Right atrium auricular region (tissue), 2 donors: ENCODE data around the gene ACKR1. TPM values are rescaled to one million over a fixed set of nuclear protein-coding genes. Genes with fewer than 3 reads are reported as not detected.

ENCODE experiments used
- DNase-seq: peaks from one replicate; pipeline ENCODE4 v3.0.0-alpha.2; 2019; ENCODE audit warnings: low spot score
- H3K27ac ChIP-seq, 2 donors: fragments of 200-600 bp; sonication (generic); 1 replicate in 1 of 2; 2 replicates in 1 of 2; pipeline ENCODE4 v1.5.1; 2016 to 2019
- H3K27me3 ChIP-seq, 2 donors: fragments of 200-600 bp; sonication (generic); one replicate each; pipeline versions ENCODE4 v1.5.1 to v1.6.0; 2017 to 2019
- H3K36me3 ChIP-seq: fragments of 200-600 bp; sonication (generic); one replicate; pipeline ENCODE4 v1.5.1; 2016
- H3K4me1 ChIP-seq, 2 donors: fragments of 200-600 bp; sonication (generic); one replicate each; pipeline versions ENCODE4 v1.5.1 to v1.6.0; 2017 to 2019
- H3K4me3 ChIP-seq, 2 donors: fragments of 200-600 bp; sonication (generic); 1 replicate in 1 of 2; 2 replicates in 1 of 2; pipeline ENCODE4 v1.5.1; 2017 to 2019; ENCODE audit warnings: mild to moderate bottlenecking in 1 of 2, moderate library complexity in 1 of 2
- H3K9me3 ChIP-seq, 2 donors: fragments of 200-600 bp; sonication (generic); one replicate each; pipeline ENCODE4 v1.5.1; 2019
- CTCF ChIP-seq, 2 donors: fragments of 200-600 bp; sonication (generic); IDR thresholded peaks; one replicate each; pipeline ENCODE4 v1.5.1; 2019; ENCODE audit warnings: antibody characterized with exemption in 2 of 2
- total RNA-seq, 2 donors: library from RNA; depleted of rRNA; stranded (reverse); fragments of >200 nt; gene quantifications; one replicate each; pipeline ENCODE4 v1.1.0, GENCODE V29; 2016

Gene ACKR1
- total RNA-seq, 2 donors from 2014 or later, result 13.3 to 13.8 TPM

GRCh38 chr1:159173320-159173719 lies 31.4 kb upstream of the ACKR1 start:
- no peak for TF ChIP-seq CTCF (IDR thresholded peaks at IDR 0.05)
- Histone ChIP-seq H3K27ac (no peak overlapping the region), H3K36me3 (no peaks in the 10 kb centered on the region), H3K9me3 (no peaks in the 10 kb centered on the region), H3K4me3 (no peak overlapping the region), H3K4me1 (peaks cover 0 to 16% of the 10 kb centered on the region in 2 donors), H3K27me3 (peaks cover 6 to 23% of the 10 kb centered on the region in 2 donors)
- no peak for DNase-seq

- no peak overlapping the region for H3K27ac ChIP-seq
- peaks cover 0 to 16% of the 10 kb centered on the region in 2 donors for H3K4me1 ChIP-seq
- no peaks in the 10 kb centered on the region for H3K9me3 ChIP-seq
- no peak for DNase-seq
- peaks cover 6 to 23% of the 10 kb centered on the region in 2 donors for H3K27me3 ChIP-seq
- TF ChIP-seq CTCF (IDR thresholded peaks at IDR 0.05), result no peak
- no peaks in the 10 kb centered on the region for H3K36me3 ChIP-seq
- H3K4me3 ChIP-seq, result no peak overlapping the region
Measured at GRCh38 chr1:159175571-159175970, 29.1 kb upstream of the ACKR1 start.

DNA sequence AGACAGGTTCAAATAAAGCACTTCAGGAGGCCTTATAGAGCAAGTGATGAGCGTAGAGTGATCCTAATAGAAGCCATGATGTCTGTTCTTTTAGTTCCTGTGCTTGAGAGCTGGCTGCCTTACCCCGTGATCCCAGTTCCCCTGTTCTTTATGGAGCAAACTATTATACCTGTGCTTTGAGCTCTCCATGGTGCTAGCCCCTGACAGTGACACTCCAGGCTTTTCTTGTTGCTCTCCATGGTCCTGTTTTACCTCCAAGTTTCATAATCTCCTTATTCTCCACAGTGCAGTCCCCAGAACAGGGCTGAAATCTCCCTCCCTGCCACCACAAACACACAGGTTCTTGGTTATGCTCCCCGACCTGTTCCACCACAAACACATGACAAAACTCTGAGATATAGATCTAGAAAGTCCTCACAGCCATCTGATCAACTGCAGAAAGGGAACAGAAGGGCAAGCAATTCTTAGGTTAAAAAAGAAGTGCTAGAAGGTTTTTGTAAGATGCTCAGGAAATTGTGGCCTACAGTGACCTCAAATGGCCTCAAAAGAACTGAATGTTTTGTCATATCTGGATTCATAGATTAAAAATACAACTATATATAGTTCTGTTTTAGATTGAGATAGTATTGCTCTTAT lies 27.3 kb upstream of the ACKR1 start:
- H3K4me3 ChIP-seq, result no peak overlapping the region
- H3K27me3 ChIP-seq, result peaks cover 5 to 9% of the 10 kb centered on the region in 2 donors
- no peak for DNase-seq
- no peak for TF ChIP-seq CTCF (IDR thresholded peaks at IDR 0.05)
- H3K4me1 ChIP-seq, result peaks cover 0 to 6% of the 10 kb centered on the region in 2 donors
- H3K9me3 ChIP-seq, result no peaks in the 10 kb centered on the region
- H3K36me3 ChIP-seq, result no peaks in the 10 kb centered on the region
- H3K27ac ChIP-seq, result no peak overlapping the region

DNA sequence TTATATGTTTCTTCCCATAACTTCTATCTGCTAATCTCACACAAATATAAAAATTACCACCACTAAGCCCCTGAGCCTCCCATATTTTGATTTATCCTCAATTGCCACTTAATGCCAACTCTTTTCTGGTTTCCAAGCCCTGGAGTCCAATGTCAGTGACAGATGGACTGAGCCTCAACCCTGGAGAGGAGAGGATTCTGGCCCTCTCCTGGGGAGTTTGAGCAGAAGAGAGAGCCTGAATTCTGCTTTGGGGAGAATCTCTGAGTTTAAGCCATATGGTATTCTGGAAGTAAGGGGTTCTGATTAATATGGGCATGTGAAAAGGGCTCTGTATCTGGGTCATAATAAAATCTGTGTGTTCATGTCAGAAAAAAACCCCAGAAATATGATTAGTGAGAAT lies 24.8 kb upstream of the ACKR1 start:
- H3K27me3 ChIP-seq, result no peaks in the 10 kb centered on the region
- no peak for TF ChIP-seq CTCF (IDR thresholded peaks at IDR 0.05)
- no peak overlapping the region for H3K4me3 ChIP-seq
- H3K27ac ChIP-seq, result no peak overlapping the region
- no peaks in the 10 kb centered on the region for H3K36me3 ChIP-seq
- H3K4me1 ChIP-seq, result no peaks in the 10 kb centered on the region
- no peaks in the 10 kb centered on the region for H3K9me3 ChIP-seq
- no peak for DNase-seq

DNA sequence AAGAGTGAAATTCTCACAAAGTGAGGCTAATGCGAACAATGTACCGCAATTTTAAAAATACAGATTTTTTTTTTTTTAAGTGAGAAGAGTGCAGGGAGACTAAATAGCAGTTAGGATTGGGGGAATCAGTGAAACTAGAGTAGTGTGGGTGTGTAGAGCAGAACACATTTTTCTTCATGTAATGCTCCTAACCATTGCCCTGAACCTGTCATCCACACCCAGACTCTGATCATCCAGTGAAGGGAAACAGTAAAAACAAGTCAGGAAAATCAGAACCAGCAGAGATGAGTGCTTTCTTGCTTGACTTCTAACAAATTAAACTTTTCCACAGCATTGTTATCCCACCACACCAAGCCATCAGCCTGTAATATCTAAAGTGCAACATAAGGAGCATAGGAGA lies 24.2 kb upstream of the ACKR1 start:
- H3K27ac ChIP-seq, result no peak overlapping the region
- H3K4me1 ChIP-seq, result no peaks in the 10 kb centered on the region
- no peak for DNase-seq
- no peak for TF ChIP-seq CTCF (IDR thresholded peaks at IDR 0.05)
- H3K4me3 ChIP-seq, result no peak overlapping the region
- H3K36me3 ChIP-seq, result no peaks in the 10 kb centered on the region
- no peaks in the 10 kb centered on the region for H3K9me3 ChIP-seq
- no peaks in the 10 kb centered on the region for H3K27me3 ChIP-seq
